ENCODE data around the gene TMBIM4.

TMBIM4 gene

GRCh38 chr12:66118240-66118891 is 51.4 kb downstream of the TMBIM4 start:
- Histone ChIP-seq H3K27me3 (ENCODE audit: control insufficient read depth, insufficient read depth, low read length) (no peaks in the 10 kb centered on the region), H3K36me3 (ENCODE audit: control insufficient read depth, insufficient read depth, low read length) (peaks cover 16% of the 10 kb centered on the region), H3K9me3 (ENCODE audit: control insufficient read depth, insufficient read depth, low read length) (no peaks in the 10 kb centered on the region), H3K27ac (ENCODE audit: low read depth, low read length) (no peak overlapping the region), H3K4me3 (ENCODE audit: low read depth, low read length) (no peak overlapping the region), H3K9ac (ENCODE audit: low read depth, low read length) (no peak overlapping the region), H3K4me1 (ENCODE audit: control insufficient read depth, insufficient read depth, low read length) (no peaks in the 10 kb centered on the region)

- Histone ChIP-seq H3K27me3 (ENCODE audit: control insufficient read depth, insufficient read depth, low read length) (no peaks in the 10 kb centered on the region), H3K36me3 (ENCODE audit: control insufficient read depth, insufficient read depth, low read length) (peaks cover 5% of the 10 kb centered on the region), H3K4me3 (ENCODE audit: low read depth, low read length) (no peak overlapping the region), H3K4me1 (ENCODE audit: control insufficient read depth, insufficient read depth, low read length) (no peaks in the 10 kb centered on the region), H3K27ac (ENCODE audit: low read depth, low read length) (no peak overlapping the region), H3K9me3 (ENCODE audit: control insufficient read depth, insufficient read depth, low read length) (no peaks in the 10 kb centered on the region), H3K9ac (ENCODE audit: low read depth, low read length) (no peak overlapping the region)
Measured at GRCh38 chr12:66117242-66117641, 52.6 kb downstream of the TMBIM4 start.

- Histone ChIP-seq H3K27ac (ENCODE audit: low read depth, low read length) (no peak overlapping the region), H3K4me3 (ENCODE audit: low read depth, low read length) (no peak overlapping the region), H3K9me3 (ENCODE audit: control insufficient read depth, insufficient read depth, low read length) (no peaks in the 10 kb centered on the region), H3K9ac (ENCODE audit: low read depth, low read length) (no peak overlapping the region), H3K4me1 (ENCODE audit: control insufficient read depth, insufficient read depth, low read length) (no peaks in the 10 kb centered on the region; the same call in 1 of the 2 replicates), H3K36me3 (ENCODE audit: control insufficient read depth, insufficient read depth, low read length) (no peaks in the 10 kb centered on the region), H3K27me3 (ENCODE audit: control insufficient read depth, insufficient read depth, low read length) (no peaks in the 10 kb centered on the region)
Measured at GRCh38 chr12:66115071-66115600, 54.7 kb downstream of the TMBIM4 start.

GRCh38 chr12:66113471-66113870 is 56.3 kb downstream of the TMBIM4 start:
- Histone ChIP-seq H3K4me1 (ENCODE audit: control insufficient read depth, insufficient read depth, low read length) (peaks cover 2% of the 10 kb centered on the region; the same call in 1 of the 2 replicates), H3K9ac (ENCODE audit: low read depth, low read length) (no peak overlapping the region), H3K36me3 (ENCODE audit: control insufficient read depth, insufficient read depth, low read length) (no peaks in the 10 kb centered on the region), H3K27ac (ENCODE audit: low read depth, low read length) (no peak overlapping the region), H3K27me3 (ENCODE audit: control insufficient read depth, insufficient read depth, low read length) (no peaks in the 10 kb centered on the region), H3K9me3 (ENCODE audit: control insufficient read depth, insufficient read depth, low read length) (no peaks in the 10 kb centered on the region), H3K4me3 (ENCODE audit: low read depth, low read length) (no peak overlapping the region)

GRCh38 chr12:66111605-66112004 is 58.2 kb downstream of the TMBIM4 start:
- H3K27ac ChIP-seq (ENCODE audit: low read depth, low read length) = no peak overlapping the region
- H3K9ac ChIP-seq (ENCODE audit: low read depth, low read length) = no peak overlapping the region
- no peaks in the 10 kb centered on the region for H3K27me3 ChIP-seq (ENCODE audit: control insufficient read depth, insufficient read depth, low read length)
- no peaks in the 10 kb centered on the region for H3K9me3 ChIP-seq (ENCODE audit: control insufficient read depth, insufficient read depth, low read length)
- H3K4me1 ChIP-seq (ENCODE audit: control insufficient read depth, insufficient read depth, low read length) = peaks cover 15% of the 10 kb centered on the region
- H3K36me3 ChIP-seq (ENCODE audit: control insufficient read depth, insufficient read depth, low read length) = no peaks in the 10 kb centered on the region
- H3K4me3 ChIP-seq (ENCODE audit: low read depth, low read length) = no peak overlapping the region

- Histone ChIP-seq H3K27me3 (ENCODE audit: control insufficient read depth, insufficient read depth, low read length) (no peaks in the 10 kb centered on the region), H3K27ac (ENCODE audit: low read depth, low read length) (no peak overlapping the region), H3K9ac (ENCODE audit: low read depth, low read length) (no peak overlapping the region), H3K4me3 (ENCODE audit: low read depth, low read length) (no peak overlapping the region), H3K36me3 (ENCODE audit: control insufficient read depth, insufficient read depth, low read length) (no peaks in the 10 kb centered on the region), H3K9me3 (ENCODE audit: control insufficient read depth, insufficient read depth, low read length) (no peaks in the 10 kb centered on the region), H3K4me1 (ENCODE audit: control insufficient read depth, insufficient read depth, low read length) (peaks cover 15% of the 10 kb centered on the region)
Measured at GRCh38 chr12:66109056-66109455, 60.7 kb downstream of the TMBIM4 start.

- no peaks in the 10 kb centered on the region for H3K27me3 ChIP-seq (ENCODE audit: control insufficient read depth, insufficient read depth, low read length)
- no peak overlapping the region for H3K4me3 ChIP-seq (ENCODE audit: low read depth, low read length)
- H3K36me3 ChIP-seq (ENCODE audit: control insufficient read depth, insufficient read depth, low read length) = no peaks in the 10 kb centered on the region
- H3K9ac ChIP-seq (ENCODE audit: low read depth, low read length) = no peak overlapping the region
- peaks cover 15% of the 10 kb centered on the region for H3K4me1 ChIP-seq (ENCODE audit: control insufficient read depth, insufficient read depth, low read length)
- no peak overlapping the region for H3K27ac ChIP-seq (ENCODE audit: low read depth, low read length)
- no peaks in the 10 kb centered on the region for H3K9me3 ChIP-seq (ENCODE audit: control insufficient read depth, insufficient read depth, low read length)
Measured at GRCh38 chr12:66108386-66108785, 61.4 kb downstream of the TMBIM4 start.

- no peak overlapping the region for H3K4me3 ChIP-seq (ENCODE audit: low read depth, low read length)
- no peak overlapping the region for H3K27ac ChIP-seq (ENCODE audit: low read depth, low read length)
- H3K36me3 ChIP-seq (ENCODE audit: control insufficient read depth, insufficient read depth, low read length) = no peaks in the 10 kb centered on the region
- H3K27me3 ChIP-seq (ENCODE audit: control insufficient read depth, insufficient read depth, low read length) = no peaks in the 10 kb centered on the region
- H3K9me3 ChIP-seq (ENCODE audit: control insufficient read depth, insufficient read depth, low read length) = no peaks in the 10 kb centered on the region
- peak overlapping the region; percentile 12; the same call in 1 of the 2 replicates for H3K9ac ChIP-seq (ENCODE audit: low read depth, low read length)
- H3K4me1 ChIP-seq (ENCODE audit: control insufficient read depth, insufficient read depth, low read length) = peaks cover 15% of the 10 kb centered on the region
Measured at GRCh38 chr12:66107451-66107915, 62.3 kb downstream of the TMBIM4 start.

- H3K27ac ChIP-seq (ENCODE audit: low read depth, low read length) = no peak overlapping the region
- peaks cover 11% of the 10 kb centered on the region for H3K4me1 ChIP-seq (ENCODE audit: control insufficient read depth, insufficient read depth, low read length)
- no peaks in the 10 kb centered on the region for H3K27me3 ChIP-seq (ENCODE audit: control insufficient read depth, insufficient read depth, low read length)
- no peak overlapping the region for H3K4me3 ChIP-seq (ENCODE audit: low read depth, low read length)
- no peak overlapping the region for H3K9ac ChIP-seq (ENCODE audit: low read depth, low read length)
- no peaks in the 10 kb centered on the region for H3K36me3 ChIP-seq (ENCODE audit: control insufficient read depth, insufficient read depth, low read length)
- peaks cover 8% of the 10 kb centered on the region for H3K9me3 ChIP-seq (ENCODE audit: control insufficient read depth, insufficient read depth, low read length)
Measured at GRCh38 chr12:66103016-66103913, 66.5 kb downstream of the TMBIM4 start.

GRCh38 chr12:66092559-66093269 is 77.1 kb downstream of the TMBIM4 start:
- no peaks in the 10 kb centered on the region for H3K9me3 ChIP-seq (ENCODE audit: control insufficient read depth, insufficient read depth, low read length)

More at GRCh38 chr12:66092559-66093269, 77.1 kb downstream of the TMBIM4 start:
- Histone ChIP-seq H3K9ac (ENCODE audit: low read depth, low read length) (no peak overlapping the region), H3K4me3 (ENCODE audit: low read depth, low read length) (no peak overlapping the region), H3K27ac (ENCODE audit: low read depth, low read length) (no peak overlapping the region), H3K4me1 (ENCODE audit: control insufficient read depth, insufficient read depth, low read length) (peaks cover 8% of the 10 kb centered on the region; the same call in 1 of the 2 replicates), H3K36me3 (ENCODE audit: control insufficient read depth, insufficient read depth, low read length) (no peaks in the 10 kb centered on the region), H3K27me3 (ENCODE audit: control insufficient read depth, insufficient read depth, low read length) (no peaks in the 10 kb centered on the region)

Data from HUES48 (cell line).